Measurements from ENCODE around the gene BCAT1. TPM values are rescaled to one million over a fixed set of nuclear protein-coding genes. Genes with fewer than 3 reads are reported as not detected.

BCAT1 gene
- total RNA-seq, 1 experiment from 2014 or later, result 0.74 TPM

GRCh38 chr12:24919346-24920001, 29.4 kb downstream of the BCAT1 start:
- H3K36me3 ChIP-seq (ENCODE audit: control insufficient read depth in 1 of 2, insufficient read depth in 2 of 2, low read length in 2 of 2), result no peaks in the 10 kb centered on the region
- H3K79me2 ChIP-seq (ENCODE audit: insufficient read depth, low read length), result no peaks in the 10 kb centered on the region
- H3K9me2 ChIP-seq (ENCODE audit: insufficient read depth), result no peaks in the 10 kb centered on the region
- H3K4me1 ChIP-seq (ENCODE audit: control insufficient read depth in 1 of 2, insufficient read depth in 2 of 2, low read length in 2 of 2), result peaks cover 0 to 8% of the 10 kb centered on the region in 2 experiments; a peak in 3 of 4 replicates
- DNase-seq (ENCODE audit: low read depth, low spot score) (no peak), ATAC-seq (no peak)
- ChIA-PET RAD21 (ENCODE audit: low non-redundant PET in 1 of 2, low total read pairs in 2 of 2, uncharacterized antibody in 2 of 2, unreplicated experiment in 2 of 2) (no interaction called here), POLR2A (no interaction called here), CTCF (no interaction called here)
- no peak for TF ChIP-seq ATF3 (IDR thresholded peaks at IDR 0.05)
- no peak for TF ChIP-seq TCF7L2 (IDR thresholded peaks at IDR 0.05; ENCODE audit: borderline replicate concordance, extremely low read depth, insufficient read depth, insufficient read length)
- no peak for TF ChIP-seq EGR1 (IDR thresholded peaks at IDR 0.05; ENCODE audit: low read depth)
- no peak for TF ChIP-seq YY1 (IDR thresholded peaks at IDR 0.05; ENCODE audit: extremely low read depth, insufficient replicate concordance, low read depth, low read length)
- no peak for TF ChIP-seq JUND (IDR thresholded peaks at IDR 0.05)
- no peak for TF ChIP-seq SP1 (IDR thresholded peaks at IDR 0.05; ENCODE audit: low read depth)
- TF ChIP-seq MAX (IDR thresholded peaks at IDR 0.05), result no peak
- TF ChIP-seq ZFX (IDR thresholded peaks at IDR 0.05), result no peak
- no peak for TF ChIP-seq SRF (IDR thresholded peaks at IDR 0.05; ENCODE audit: low read depth)
- TF ChIP-seq CTCF (IDR thresholded peaks at IDR 0.05 in 2 of 3, conservative IDR thresholded peaks at IDR 0.05 in 1 of 3; ENCODE audit: borderline replicate concordance in 1 of 3, insufficient read depth in 1 of 3, low read depth in 2 of 3, low read length in 2 of 3), result no peak
- TF ChIP-seq CBX3 (IDR thresholded peaks at IDR 0.05; ENCODE audit: low read depth), result no peak
- no peak for TF ChIP-seq CEBPB (IDR thresholded peaks at IDR 0.05; ENCODE audit: low read depth)
- no peak for TF ChIP-seq ELF1 (IDR thresholded peaks at IDR 0.05; ENCODE audit: borderline replicate concordance, low read depth)
- no peak for TF ChIP-seq SIN3A (IDR thresholded peaks at IDR 0.05; ENCODE audit: low read depth)
- TF ChIP-seq POLR2AphosphoS5 (IDR thresholded peaks at IDR 0.05; ENCODE audit: low read depth, low read length), result no peak
- no peak for TF ChIP-seq EZH2phosphoT487 (IDR thresholded peaks at IDR 0.05; ENCODE audit: borderline replicate concordance)
- TF ChIP-seq ZNF274 (IDR thresholded peaks at IDR 0.05; ENCODE audit: low read depth, low read length), result no peak
- no peak for TF ChIP-seq EZH2 (IDR thresholded peaks at IDR 0.05)
- TF ChIP-seq ZBTB33 (IDR thresholded peaks at IDR 0.05; ENCODE audit: extremely low read depth, insufficient replicate concordance, low read length), result no peak
- no peak for TF ChIP-seq REST (IDR thresholded peaks at IDR 0.05; ENCODE audit: low read depth)
- no TSS peak for BruUV-seq (replicated peaks)
- H3K9ac ChIP-seq (ENCODE audit: low read length), result no peak overlapping the region
- H3K9me3 ChIP-seq (ENCODE audit: control insufficient read depth in 1 of 2, insufficient read depth in 1 of 2, low read depth in 1 of 2, low read length in 2 of 2), result no peaks in the 10 kb centered on the region
- no peak overlapping the region for H3K4me2 ChIP-seq (ENCODE audit: low read length)
- no peak overlapping the region for H3K27ac ChIP-seq (ENCODE audit: low read depth, low read length)
- intact Hi-C loops (cut with micrococcal nuclease), result no loop called here
- H3K4me3 ChIP-seq (replicated peaks in 1 of 2; ENCODE audit: low read depth in 1 of 2, low read length in 2 of 2), result no peak overlapping the region
- H2AFZ ChIP-seq (ENCODE audit: low read depth, low read length, poor library complexity, severe bottlenecking), result no peak overlapping the region
- H4K20me1 ChIP-seq (ENCODE audit: insufficient read depth), result no peaks in the 10 kb centered on the region
- H3K27me3 ChIP-seq (ENCODE audit: insufficient read depth, low read length), result no peaks in the 10 kb centered on the region

Measured in HCT116 (cell line).